Natural killer cell (primary cell): ENCODE results near the gene MRPL14. TPM values are rescaled to one million over a fixed set of nuclear protein-coding genes. Genes with fewer than 3 reads are reported as not detected.
A peak's percentile ranks its signal among the peaks of the same experiment; 100 is the strongest.

ENCODE experiments used
- ATAC-seq, 3 donors: fragments of 150-1000 bp in 2 of 3; fragments of 200-7000 bp in 1 of 3; cut with Tn5 transposase; 1 replicate in 1 of 3; 2 replicates in 2 of 3; pipeline ENCODE4 v1.10.0; 2021; ENCODE audit warnings: mild to moderate bottlenecking in 2 of 3, moderate library complexity in 2 of 3
- DNase-seq, 2 donors: peaks; one replicate each; pipeline versions ENCODE4 v3.0.0 to v3.0.0-alpha.2; 2013 to 2021; ENCODE audit warnings: mixed read lengths in 1 of 2
- H3K27ac ChIP-seq: one replicate; pipeline ENCODE4 v1.5.1; 2013; ENCODE audit warnings: mild to moderate bottlenecking, low read length
- H3K27me3 ChIP-seq: one replicate; pipeline ENCODE4 v1.6.1; 2013; ENCODE audit warnings: low read length; ENCODE audit not compliant: control insufficient read depth, insufficient read depth
- H3K36me3 ChIP-seq: one replicate; pipeline ENCODE4 v1.6.1; 2013; ENCODE audit warnings: low read length; ENCODE audit not compliant: control insufficient read depth, insufficient read depth
- H3K4me1 ChIP-seq: one replicate; pipeline ENCODE4 v1.6.1; 2013; ENCODE audit warnings: low read length; ENCODE audit not compliant: control insufficient read depth, insufficient read depth
- H3K4me3 ChIP-seq: one replicate; pipeline ENCODE4 v1.5.1; 2013; ENCODE audit warnings: low read length
- H3K9me3 ChIP-seq: one replicate; pipeline ENCODE4 v1.6.1; 2013; ENCODE audit warnings: low read length; ENCODE audit not compliant: control insufficient read depth, insufficient read depth
- H3K27ac Mint-ChIP-seq, 2 donors: one replicate each; pipeline ENCODE4 v1.8.0; 2022; ENCODE audit warnings: mild to moderate bottlenecking in 2 of 2, mixed read lengths in 2 of 2, moderate library complexity in 1 of 2
- H3K27me3 Mint-ChIP-seq, 2 donors: one replicate each; pipeline ENCODE4 v1.8.0; 2022; ENCODE audit warnings: low read depth in 2 of 2, mixed read lengths in 2 of 2
- H3K36me3 Mint-ChIP-seq: one replicate; pipeline ENCODE4 v1.8.0; 2022; ENCODE audit warnings: mixed read lengths
- H3K4me1 Mint-ChIP-seq, 2 donors: one replicate each; pipeline ENCODE4 v1.8.0; 2022; ENCODE audit warnings: mixed read lengths in 2 of 2
- H3K4me3 Mint-ChIP-seq: one replicate; pipeline ENCODE4 v1.8.0; 2022; ENCODE audit warnings: mild to moderate bottlenecking, moderate library complexity, mixed read lengths
- H3K9me3 Mint-ChIP-seq, 2 donors: one replicate each; pipeline ENCODE4 v1.8.0; 2022; ENCODE audit warnings: mixed read lengths in 2 of 2
- CTCF ChIP-seq: fragments of 200-600 bp; IDR thresholded peaks from one replicate; pipeline ENCODE4 v1.8.0; 2022; ENCODE audit warnings: antibody characterized with exemption
- WGBS: methylation state at CpG from one replicate; pipeline ENCODE4 v1.1.7; 2013; ENCODE audit warnings: missing lambda C conversion rate; ENCODE audit not compliant: insufficient coverage; 5-methylcytosine and 5-hydroxymethylcytosine counted together
- intact Hi-C: fragments of 100-400 bp; cut with micrococcal nuclease; formaldehyde crosslinking; loops from one replicate; pipeline ENCODE4 v1.14.2; 2022
- total RNA-seq, 4 donors: library from RNA; stranded (reverse); fragments of 120-200 nt in 1 of 4; gene quantifications; one replicate each; pipeline versions ENCODE4 v1.2.3 to v1.2.4, GENCODE V29; 2013 to 2022

Gene MRPL14
- total RNA-seq, 3 donors from 2014 or later (not counting 1 experiment from before 2014, with no cell fraction given) = 14.9 to 16.2 (median 16.0) TPM

GRCh38 chr6:44063561-44064059 is 63.6 kb downstream of the MRPL14 start:
- Mint-ChIP-seq H3K36me3 (no peaks in the 10 kb centered on the region), H3K4me1 (peaks cover 7 to 15% of the 10 kb centered on the region in 2 donors), H3K4me3 (no peak overlapping the region), H3K9me3 (no peaks in the 10 kb centered on the region), H3K27ac (peak overlapping the region in 1 of 2 donors; percentile 65), H3K27me3 (peaks cover 0 to 7% of the 10 kb centered on the region in 2 donors)
- DNase-seq (no peak), ATAC-seq (no peak)
- H3K27me3 ChIP-seq = no peaks in the 10 kb centered on the region
- no peak overlapping the region for H3K27ac ChIP-seq
- H3K36me3 ChIP-seq = no peaks in the 10 kb centered on the region
- WGBS = 90% methylated on average over 3 of the region's 3 CpGs
- TF ChIP-seq CTCF = no peak
- H3K9me3 ChIP-seq = no peaks in the 10 kb centered on the region
- H3K4me1 ChIP-seq = peaks cover 10% of the 10 kb centered on the region
- intact Hi-C loops = no loop called here
- H3K4me3 ChIP-seq = no peak overlapping the region

Other genes with a start within 250 kb of the MRPL14 start
- gene TMEM63B, start 102 bp upstream of the MRPL14 start, total RNA-seq = 10 to 100 TPM; 24.7 to 30.8 (median 28.1) TPM
- gene CAPN11, start 31.4 kb upstream of the MRPL14 start, total RNA-seq = not detected
- gene MYMX, start 89.5 kb upstream of the MRPL14 start, total RNA-seq = not detected
- 1 to 10 TPM; 2.2 to 5.5 (median 5.2) TPM for gene SLC29A1, start 96.1 kb upstream of the MRPL14 start, total RNA-seq
- gene HSP90AB1, start 119.6 kb upstream of the MRPL14 start, total RNA-seq = 100 to 1,000 TPM; 256 to 372 (median 308) TPM
- 10 to 100 TPM; 20.9 to 27.7 (median 26.8) TPM for gene SLC35B2, start 130.1 kb upstream of the MRPL14 start, total RNA-seq
- gene NFKBIE, start 138.1 kb upstream of the MRPL14 start, total RNA-seq = 10 to 100 TPM; 44.9 to 61.5 (median 56.4) TPM
- gene TMEM151B, start 143.0 kb upstream of the MRPL14 start, total RNA-seq = not detected
- gene AARS2, start 185.9 kb upstream of the MRPL14 start, total RNA-seq = 10 to 100 TPM; 14.1 to 17.2 (median 14.2) TPM
- gene SPATS1, start 215.2 kb upstream of the MRPL14 start, total RNA-seq = not detected